Dendritic cell treated with granulocyte-macrophage colony-stimulating factor and Interleukin-4, amounts not matched to agents 40 ng/mL and 50 ng/mL, for 4 days (primary cell): Measurements from ENCODE around the gene MRPS18B.
A peak's percentile ranks its signal among the peaks of the same experiment; 100 is the strongest.
"Not testable (repeated sequence)": the region's sequence is repeated elsewhere in the genome, so short reads cannot be mapped to it uniquely, and the experiment has no call there.

ENCODE experiments used
- H3K27ac Mint-ChIP-seq: one replicate; pipeline ENCODE4 v1.8.0; 2022; ENCODE audit warnings: mild to moderate bottlenecking, mixed read lengths
- H3K27me3 Mint-ChIP-seq: one replicate; pipeline ENCODE4 v1.8.0; 2022; ENCODE audit warnings: mild to moderate bottlenecking, mixed read lengths
- H3K36me3 Mint-ChIP-seq: one replicate; pipeline ENCODE4 v1.8.0; 2022; ENCODE audit warnings: low read depth, mixed read lengths
- H3K4me1 Mint-ChIP-seq: one replicate; pipeline ENCODE4 v1.8.0; 2022; ENCODE audit warnings: low read depth, mixed read lengths
- H3K4me3 Mint-ChIP-seq: one replicate; pipeline ENCODE4 v1.8.0; 2022; ENCODE audit warnings: mild to moderate bottlenecking, moderate library complexity, mixed read lengths
- H3K9me3 Mint-ChIP-seq: one replicate; pipeline ENCODE4 v1.8.0; 2022; ENCODE audit warnings: mixed read lengths
- intact Hi-C: fragments of 100-400 bp; cut with micrococcal nuclease; formaldehyde crosslinking; loops from one replicate; pipeline ENCODE4 v1.15.0; 2022

The MRPS18B gene

GRCh38 chr6:30657922-30658321 is 40.3 kb downstream of the MRPS18B start:
- peaks cover 100% of the 10 kb centered on the region for H3K36me3 Mint-ChIP-seq
- intact Hi-C loops, H3K9me3 Mint-ChIP-seq, H3K27me3 Mint-ChIP-seq, H3K4me3 Mint-ChIP-seq: not testable (repeated sequence)
- H3K4me1 Mint-ChIP-seq = peaks cover 18% of the 10 kb centered on the region
- H3K27ac Mint-ChIP-seq = peak overlapping the region; percentile 82

GRCh38 chr6:30664994-30665767 is 47.5 kb downstream of the MRPS18B start:
- Mint-ChIP-seq H3K4me1 (peaks cover 13% of the 10 kb centered on the region), H3K36me3 (peaks cover 100% of the 10 kb centered on the region), H3K4me3 (no peak overlapping the region), H3K27me3 (no peaks in the 10 kb centered on the region), H3K27ac (no peak overlapping the region), H3K9me3 (no peaks in the 10 kb centered on the region)
- intact Hi-C loops = no loop called here

DNA sequence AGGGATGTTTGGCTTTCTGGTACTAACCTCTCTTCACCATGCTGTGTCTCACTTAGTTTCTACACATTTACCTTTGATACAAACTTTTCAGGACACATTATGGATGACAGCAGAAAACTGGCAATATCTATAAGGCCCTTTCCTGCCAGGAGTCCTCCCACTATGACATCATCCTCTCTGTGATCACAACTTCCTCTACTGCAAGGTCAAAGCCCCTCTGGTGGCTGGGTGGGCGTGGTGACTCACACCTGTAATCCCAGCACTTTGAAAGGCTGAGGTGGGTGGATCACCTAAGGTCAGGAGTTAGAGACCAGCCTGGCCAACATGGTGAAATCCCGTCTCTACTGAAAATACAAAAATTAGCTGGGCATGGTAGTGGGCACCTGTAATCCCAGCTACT is 48.7 kb downstream of the MRPS18B start:
- H3K27ac Mint-ChIP-seq, H3K27me3 Mint-ChIP-seq, H3K4me3 Mint-ChIP-seq, H3K9me3 Mint-ChIP-seq, intact Hi-C loops: not testable (repeated sequence)
- Mint-ChIP-seq H3K4me1 (peaks cover 24% of the 10 kb centered on the region), H3K36me3 (peaks cover 100% of the 10 kb centered on the region)

- Mint-ChIP-seq H3K27ac (peak overlapping the region; percentile 5), H3K27me3 (no peaks in the 10 kb centered on the region), H3K4me1 (peaks cover 45% of the 10 kb centered on the region), H3K36me3 (peaks cover 72% of the 10 kb centered on the region), H3K9me3 (no peaks in the 10 kb centered on the region), H3K4me3 (no peak overlapping the region)
- intact Hi-C loops = loop anchor here (5.0 kb wide), 1 partner anchor 44 kb away; the partner anchor contains the start of gene ATAT1
Observed at GRCh38 chr6:30670760-30671527, 53.3 kb downstream of the MRPS18B start.

- H3K36me3 Mint-ChIP-seq = peaks cover 72% of the 10 kb centered on the region
- peak within 1 kb of the TSS; percentile 89 for H3K4me3 Mint-ChIP-seq
- H3K27ac Mint-ChIP-seq = peak within 1 kb of the TSS; percentile 80
- intact Hi-C loops = loop anchor here (2.0 to 5.0 kb wide), 2 partner anchors 45 to 190 kb away; partner anchors contain the start of gene ATAT1
- no peaks in the 10 kb centered on the region for H3K9me3 Mint-ChIP-seq
- peaks cover 46% of the 10 kb centered on the region for H3K4me1 Mint-ChIP-seq
- H3K27me3 Mint-ChIP-seq = no peaks in the 10 kb centered on the region
Observed at GRCh38 chr6:30672445-30673253, 55.0 kb downstream of the MRPS18B start, which contains the start of gene DHX16. Gene DHX16 (minus strand): TSS chr6:30673006. CDS start chr6:30672841, 165 bp downstream.
